H1 (cell line): Measurements from ENCODE around the gene DGCR6L. TPM values are rescaled to one million over a fixed set of nuclear protein-coding genes. Genes with fewer than 3 reads are reported as not detected.
"Not testable (repeated sequence)": the region's sequence is repeated elsewhere in the genome, so short reads cannot be mapped to it uniquely, and the experiment has no call there.

ENCODE experiments used
- CTCF ChIA-PET: fragments of 300-600 bp; sonication (Branson Sonifier 250); formaldehyde crosslinking; loops from one replicate; lab custom pipeline; 2021; ENCODE audit not compliant: partially characterized antibody; lab: Charles Lee
- POLR2A ChIA-PET: fragments of 300-600 bp; sonication (Branson Sonifier 250); formaldehyde crosslinking; loops from one replicate; lab custom pipeline; 2021; ENCODE audit warnings: inconsistent platforms; ENCODE audit not compliant: partially characterized antibody; lab: Charles Lee
- DNase-seq, 2 experiments: peaks; one replicate each; pipeline versions ENCODE4 v3.0.0 to v3.0.0-alpha.2; 2010 to 2022; ENCODE audit warnings: low spot score in 2 of 2, low read depth in 1 of 2, mixed read lengths in 1 of 2
- FAIRE-seq: peaks from 2 replicates; lab custom pipeline; 2011; peaks lifted over from hg19 to GRCh38; lab: Jason Lieb, UNC
- H2AFZ ChIP-seq: 2 replicates; pipeline ENCODE4 v1.8.1; 2012; ENCODE audit warnings: low read length, inconsistent platforms
- H2AK5ac ChIP-seq: 2 replicates; pipeline ENCODE4 v1.6.1; 2013; ENCODE audit warnings: low read depth, low read length
- H2BK120ac ChIP-seq: replicated peaks from 2 replicates; pipeline ENCODE3; 2013; ENCODE audit warnings: low read depth, low read length, inconsistent platforms
- H2BK12ac ChIP-seq: 2 replicates; pipeline ENCODE4 v1.6.1; 2013; ENCODE audit warnings: low read depth, low read length
- H2BK15ac ChIP-seq: 2 replicates; pipeline ENCODE4 v1.6.1; 2013; ENCODE audit warnings: low read length
- H2BK20ac ChIP-seq: 2 replicates; pipeline ENCODE4 v1.6.1; 2013; ENCODE audit warnings: low read length
- H2BK5ac ChIP-seq: 2 replicates; pipeline ENCODE4 v1.6.1; 2013; ENCODE audit warnings: low read depth, low read length
- H3K14ac ChIP-seq: 2 replicates; pipeline ENCODE4 v1.6.1; 2013; ENCODE audit warnings: inconsistent platforms; ENCODE audit not compliant: insufficient read length
- H3K18ac ChIP-seq: 2 replicates; pipeline ENCODE4 v1.6.1; 2013; ENCODE audit warnings: low read length; ENCODE audit errors: extremely low read depth
- H3K23ac ChIP-seq: 2 replicates; pipeline ENCODE4 v1.6.1; 2013; ENCODE audit warnings: inconsistent platforms; ENCODE audit not compliant: insufficient read length
- H3K23me2 ChIP-seq: 2 replicates; pipeline ENCODE4 v1.6.1; 2013; ENCODE audit warnings: low read depth, low read length
- H3K27ac ChIP-seq: 2 replicates; pipeline ENCODE4 v1.6.1; 2011; ENCODE audit warnings: low read depth, low read length, inconsistent platforms
- H3K27me3 ChIP-seq, 4 experiments: replicated peaks in 1 of 4; 1 replicate in 1 of 4; 2 replicates in 3 of 4; pipeline versions ENCODE4 v1.6.1 to v1.8.1; 2011 to 2013; ENCODE audit warnings: low read length in 3 of 4, mild to moderate bottlenecking in 3 of 4, inconsistent platforms in 2 of 4, mixed read lengths in 2 of 4, moderate library complexity in 1 of 4; ENCODE audit not compliant: control insufficient read depth in 3 of 4, insufficient read depth in 3 of 4; ENCODE audit errors: extremely low read depth in 1 of 4
- H3K36me3 ChIP-seq, 4 experiments: 2 replicates each; pipeline versions ENCODE4 v1.6.1 to v1.8.1; 2011 to 2013; ENCODE audit warnings: mild to moderate bottlenecking in 4 of 4, low read length in 3 of 4, moderate library complexity in 2 of 4, control low read depth in 1 of 4, inconsistent platforms in 1 of 4; ENCODE audit not compliant: insufficient read depth in 4 of 4, control insufficient read depth in 2 of 4
- H3K4ac ChIP-seq: replicated peaks from 2 replicates; pipeline ENCODE3; 2013; ENCODE audit warnings: low read length, low read depth, mixed read lengths, inconsistent platforms; ENCODE audit not compliant: insufficient read length
- H3K4me1 ChIP-seq, 4 experiments: replicated peaks in 1 of 4; 1 replicate in 1 of 4; 2 replicates in 3 of 4; pipeline versions ENCODE4 v1.6.1 to v1.8.1; 2011 to 2013; ENCODE audit warnings: low read length in 3 of 4, inconsistent platforms in 2 of 4, mixed read lengths in 1 of 4; ENCODE audit not compliant: insufficient read depth in 4 of 4, control insufficient read depth in 3 of 4
- H3K4me2 ChIP-seq, 2 experiments: 2 replicates each; pipeline versions ENCODE4 v1.6.1 to v1.8.1; 2011 to 2013; ENCODE audit warnings: low read depth in 2 of 2, low read length in 2 of 2, control low read depth in 1 of 2, inconsistent platforms in 1 of 2, mild to moderate bottlenecking in 1 of 2; ENCODE audit not compliant: insufficient read depth in 1 of 2
- H3K4me3 ChIP-seq, 4 experiments: fragments of 200-600, 300-600 bp in 1 of 4; sonication (generic), shearing (Covaris generic), sonication (Bioruptor Twin) in 1 of 4; 2 replicates each; pipeline versions ENCODE4 v1.5.1 to v1.8.1; 2011 to 2016; ENCODE audit warnings: low read length in 4 of 4, low read depth in 3 of 4, control low read depth in 2 of 4, inconsistent platforms in 2 of 4, mild to moderate bottlenecking in 2 of 4, mixed read lengths in 1 of 4, moderate library complexity in 1 of 4; ENCODE audit not compliant: insufficient read depth in 2 of 4; ENCODE audit errors: extremely low read depth in 1 of 4
- H3K56ac ChIP-seq: replicated peaks from 2 replicates; pipeline ENCODE3; 2013; ENCODE audit warnings: low read depth, mild to moderate bottlenecking, mixed read lengths, low read length, inconsistent platforms; ENCODE audit not compliant: insufficient read length
- H3K79me1 ChIP-seq: 2 replicates; pipeline ENCODE4 v1.6.1; 2013; ENCODE audit warnings: low read depth, low read length, control low read depth
- H3K79me2 ChIP-seq, 2 experiments: 2 replicates each; pipeline versions ENCODE4 v1.6.1 to v1.8.1; 2012 to 2013; ENCODE audit warnings: low read length in 2 of 2, mild to moderate bottlenecking in 2 of 2, inconsistent platforms in 1 of 2; ENCODE audit not compliant: insufficient read depth in 2 of 2, control insufficient read depth in 1 of 2
- H3K9ac ChIP-seq, 4 experiments: replicated peaks in 1 of 4; 1 replicate in 1 of 4; 2 replicates in 3 of 4; pipeline versions ENCODE4 v1.6.1 to v1.8.1; 2011 to 2013; ENCODE audit warnings: low read depth in 3 of 4, low read length in 3 of 4, control low read depth in 2 of 4, mild to moderate bottlenecking in 2 of 4, moderate library complexity in 2 of 4, inconsistent platforms in 1 of 4; ENCODE audit errors: extremely low read depth in 1 of 4
- H3K9me3 ChIP-seq, 2 experiments: 2 replicates each; pipeline versions ENCODE4 v1.6.1 to v1.8.1; 2012 to 2013; ENCODE audit warnings: mild to moderate bottlenecking in 2 of 2, moderate library complexity in 2 of 2, control low read depth in 1 of 2, inconsistent platforms in 1 of 2, low read depth in 1 of 2, low read length in 1 of 2, mixed read lengths in 1 of 2; ENCODE audit not compliant: insufficient read depth in 2 of 2
- H4K20me1 ChIP-seq, 2 experiments: replicated peaks in 1 of 2; 2 replicates each; pipeline versions ENCODE3 to v1.8.1; 2011 to 2013; ENCODE audit warnings: inconsistent platforms in 2 of 2, low read length in 2 of 2, mild to moderate bottlenecking in 1 of 2; ENCODE audit not compliant: insufficient read depth in 2 of 2, control insufficient read depth in 1 of 2
- H4K5ac ChIP-seq: 2 replicates; pipeline ENCODE4 v1.6.1; 2013; ENCODE audit warnings: low read length, low read depth, mixed read lengths, inconsistent platforms; ENCODE audit not compliant: insufficient read length
- H4K8ac ChIP-seq: 2 replicates; pipeline ENCODE4 v1.8.0; 2013; ENCODE audit warnings: mild to moderate bottlenecking, moderate library complexity, low read length, inconsistent platforms; ENCODE audit not compliant: insufficient read depth; ENCODE audit errors: extremely low read depth
- H4K91ac ChIP-seq: replicated peaks from 2 replicates; pipeline ENCODE3; 2013; ENCODE audit warnings: low read length, mixed read lengths, inconsistent platforms; ENCODE audit not compliant: insufficient read length
- WGBS, 2 experiments: shearing (Covaris generic) in 1 of 2; methylation state at CpG; one replicate each; pipeline versions ENCODE4 v1.1.6 to v1.1.7; 2013 to 2015; ENCODE audit warnings: low lambda C conversion rate in 2 of 2, mixed read lengths in 2 of 2, inconsistent platforms in 1 of 2, low coverage in 1 of 2, missing lambda C conversion rate in 1 of 2; ENCODE audit not compliant: insufficient replicate concordance in 2 of 2, insufficient coverage in 1 of 2, insufficient read length in 1 of 2; ENCODE audit errors: extremely low coverage in 1 of 2, missing lambda C conversion rate in 1 of 2; 5-methylcytosine and 5-hydroxymethylcytosine counted together
- polyA plus RNA-seq, 7 experiments: library from polyadenylated mRNA; depleted of rRNA in 3 of 7; stranded (reverse) in 5 of 7; unstranded in 2 of 7; fragments of >200 nt in 5 of 7; fragments of 200-250 nt in 2 of 7; gene quantifications; 1 replicate in 5 of 7; 2 replicates in 1 of 7; 4 replicates in 1 of 7; pipeline versions ENCODE4 v1.2.1 to v1.2.3, GENCODE V29; 2011 to 2013; ENCODE audit warnings: missing spikeins in 2 of 7, mixed read lengths in 2 of 7
- total RNA-seq: library from RNA; stranded (reverse); fragmentation: NEBNext Ultra II Directional; extraction: Animal tissue kit (Norgen Biotek cat#: 25700); gene quantifications from 2 replicates; pipeline ENCODE4 v1.2.1, GENCODE V29; 2021

The DGCR6L gene
- total and polyA plus RNA-seq, 2 of the 8 experiments (the other 6 are each of a cell fraction or from before 2014, with no cell fraction given): 43.6 to 72.6 TPM

- H3K9ac ChIP-seq, H2BK15ac ChIP-seq, H4K91ac ChIP-seq, POLR2A ChIA-PET, H3K4me1 ChIP-seq, H3K27me3 ChIP-seq, H3K14ac ChIP-seq, H3K27ac ChIP-seq, H2BK20ac ChIP-seq, H4K8ac ChIP-seq, H3K9me3 ChIP-seq, H3K56ac ChIP-seq, H4K5ac ChIP-seq, H4K20me1 ChIP-seq, H3K79me1 ChIP-seq, H2AFZ ChIP-seq, H2AK5ac ChIP-seq, H2BK5ac ChIP-seq, H3K36me3 ChIP-seq, H3K79me2 ChIP-seq, H3K4ac ChIP-seq, H2BK120ac ChIP-seq, H3K23ac ChIP-seq, H3K18ac ChIP-seq, CTCF ChIA-PET, FAIRE-seq, H3K4me3 ChIP-seq, H2BK12ac ChIP-seq, H3K4me2 ChIP-seq, H3K23me2 ChIP-seq: not testable (repeated sequence)
- peak in 1 of 2 experiments; percentile 19 for DNase-seq
- WGBS, 2 experiments: 92% methylated on average over 30 of the region's 98 CpGs; no CpG with 5 or more reads in 1 of the 2 experiments
Measured at GRCh38 chr22:20355939-20356636, 36.2 kb upstream of the DGCR6L start.
